K562 (cell line): ENCODE data around the gene MAD1L1. TPM values are rescaled to one million over a fixed set of nuclear protein-coding genes. Genes with fewer than 3 reads are reported as not detected.
A peak's percentile ranks its signal among the peaks of the same experiment; 100 is the strongest.

Source experiments
- ATAC-seq: fragments of 200-7000 bp; cut with Tn5 transposase; 3 replicates; pipeline ENCODE4 v1.9.1; 2020; ENCODE audit warnings: moderate library complexity
- BruUV-seq: library from RNA; stranded (reverse); fragments of 400-500 nt; replicated peaks from 2 replicates; lab custom pipeline; 2021; lab: Mats Ljungman, UMichigan
- CTCF ChIA-PET: fragments of 300-600 bp; formaldehyde crosslinking; extraction: SDS; loops from one replicate; lab custom pipeline; 2021; ENCODE audit warnings: low intra/inter-chr PET ratio; lab: Yijun Ruan, JAX
- POLR2A ChIA-PET: fragments of 300-600, 350-650 bp; sonication (Branson Sonifier 250); formaldehyde crosslinking; extraction: SDS; loops from one replicate; lab custom pipeline; 2021; ENCODE audit warnings: antibody characterized with exemption, inconsistent platforms; lab: Yijun Ruan, JAX
- DNase-seq, 4 experiments: peaks; one replicate each; pipeline versions ENCODE4 v3.0.0 to v3.0.0-alpha.2; 2011 to 2018; ENCODE audit warnings: low spot score in 3 of 4, mixed read lengths in 3 of 4; ENCODE audit errors: extremely low read depth in 1 of 4
- FAIRE-seq: peaks from 2 replicates; lab custom pipeline; 2011; peaks lifted over from hg19 to GRCh38; lab: Jason Lieb, UNC
- H2AFZ ChIP-seq: 2 replicates; pipeline ENCODE4 v1.6.0; 2011; ENCODE audit warnings: low read depth, low read length, control low read depth, inconsistent platforms
- H3K27ac ChIP-seq: fragments of 200-600 bp; 3 replicates; pipeline ENCODE4 v1.8.0; 2011; ENCODE audit warnings: low read depth, mild to moderate bottlenecking, control low read depth, inconsistent platforms, low read length, moderate library complexity, mixed read lengths; ENCODE audit errors: extremely low read depth
- H3K27me3 ChIP-seq, 2 experiments: fragments of 300-600 bp in 1 of 2; 2 replicates in 1 of 2; 3 replicates in 1 of 2; pipeline versions ENCODE4 v1.6.0 to v1.8.0; 2011; ENCODE audit warnings: inconsistent platforms in 2 of 2, low read length in 2 of 2, mild to moderate bottlenecking in 1 of 2, mixed read lengths in 1 of 2, moderate library complexity in 1 of 2; ENCODE audit not compliant: control insufficient read depth in 2 of 2, insufficient read depth in 2 of 2
- H3K36me3 ChIP-seq: fragments of 300-600 bp; 3 replicates; pipeline ENCODE4 v1.8.0; 2011; ENCODE audit warnings: mild to moderate bottlenecking, low read length, inconsistent platforms; ENCODE audit not compliant: control insufficient read depth, insufficient read depth
- H3K4me1 ChIP-seq, 2 experiments: fragments of 200-600 bp in 1 of 2; replicated peaks in 1 of 2; 2 replicates in 1 of 2; 3 replicates in 1 of 2; pipeline versions ENCODE4 v1.5.1 to v1.8.0; 2011; ENCODE audit warnings: inconsistent platforms in 2 of 2, low read length in 2 of 2, mild to moderate bottlenecking in 1 of 2, mixed read lengths in 1 of 2, moderate library complexity in 1 of 2; ENCODE audit not compliant: control insufficient read depth in 2 of 2, insufficient read depth in 2 of 2
- H3K4me2 ChIP-seq: 2 replicates; pipeline ENCODE4 v1.6.1; 2011; ENCODE audit warnings: low read length, control low read depth, inconsistent platforms, mixed read lengths; ENCODE audit not compliant: insufficient read depth
- H3K4me3 ChIP-seq: fragments of 200-600 bp; sonication (generic), shearing (Covaris generic); 2 replicates; pipeline ENCODE4 v1.5.1; 2016; ENCODE audit warnings: control low read depth, inconsistent platforms
- H3K79me2 ChIP-seq: fragments of 200-600 bp; 3 replicates; pipeline ENCODE4 v1.8.0; 2011; ENCODE audit warnings: low read length, inconsistent platforms; ENCODE audit not compliant: control insufficient read depth, insufficient read depth
- H3K9ac ChIP-seq, 2 experiments: 2 replicates each; pipeline versions ENCODE4 v1.6.0 to v1.6.1; 2011; ENCODE audit warnings: low read depth in 2 of 2, low read length in 2 of 2, control low read depth in 1 of 2, inconsistent platforms in 1 of 2, mild to moderate bottlenecking in 1 of 2, mixed read lengths in 1 of 2; ENCODE audit not compliant: insufficient read depth in 1 of 2
- H3K9me1 ChIP-seq: one replicate; pipeline ENCODE4 v1.6.0; 2011; ENCODE audit warnings: inconsistent platforms, mild to moderate bottlenecking, low read length, moderate library complexity; ENCODE audit not compliant: control insufficient read depth, insufficient read depth
- H3K9me3 ChIP-seq: replicated peaks from 2 replicates; pipeline ENCODE4 v1.5.1; 2011; ENCODE audit warnings: low read depth, low read length, inconsistent platforms; ENCODE audit not compliant: control insufficient read depth, insufficient read depth
- H4K20me1 ChIP-seq: replicated peaks from 2 replicates; pipeline ENCODE4 v1.6.1; 2011; ENCODE audit warnings: low read length, inconsistent platforms, mixed read lengths; ENCODE audit not compliant: control insufficient read depth, insufficient read depth
- CCAR2 ChIP-seq: fragments of 200-400 bp; formaldehyde crosslinking; IDR thresholded peaks from 2 replicates; pipeline ENCODE4 v1.6.1; 2017; ENCODE audit warnings: mild to moderate bottlenecking, low read depth, low read length
- CXXC5 ChIP-seq: fragments of 250-450 bp; sonication (Bioruptor Pico); IDR thresholded peaks from 2 replicates; pipeline ENCODE4 v1.8.0; 2022; ENCODE audit warnings: inconsistent platforms, mild to moderate bottlenecking, moderate library complexity
- HDAC3 ChIP-seq: fragments of 450-650 bp; IDR thresholded peaks from 2 replicates; pipeline ENCODE4 v1.6.1; 2018; ENCODE audit warnings: borderline replicate concordance, mild to moderate bottlenecking, moderate library complexity; ENCODE audit not compliant: partially characterized antibody
- HEY1 ChIP-seq: fragments of 250-450 bp; sonication (Bioruptor Pico); IDR thresholded peaks from 2 replicates; pipeline ENCODE4 v1.5.0; 2020; ENCODE audit warnings: mild to moderate bottlenecking, moderate library complexity, borderline replicate concordance
- KAT8 ChIP-seq: fragments of 450-650 bp; IDR thresholded peaks from 2 replicates; pipeline ENCODE4 v1.6.1; 2016; ENCODE audit warnings: low read depth, mild to moderate bottlenecking
- NFE2L1 ChIP-seq: fragments of 450-650 bp; IDR thresholded peaks from 2 replicates; pipeline ENCODE4 v1.6.1; 2016; ENCODE audit warnings: missing genetic modification characterization, low read depth, mild to moderate bottlenecking, missing compliant biosample characterization, moderate library complexity, borderline replicate concordance
- RBM22 ChIP-seq: fragments of 200-400 bp; formaldehyde crosslinking; IDR thresholded peaks from 2 replicates; pipeline ENCODE4 v1.6.1; 2018; ENCODE audit warnings: low read length, low read depth; ENCODE audit not compliant: poor library complexity, severe bottlenecking
- SMC3 ChIP-seq: conservative IDR thresholded peaks from 2 replicates; pipeline ENCODE4 v1.6.1; 2011; ENCODE audit warnings: low read depth, low read length, improper control_type of control experiment; ENCODE audit not compliant: insufficient read depth
- TRIM28 ChIP-seq: fragments of 450-650 bp; IDR thresholded peaks from 2 replicates; pipeline ENCODE4 v1.6.1; 2017
- U2AF2 ChIP-seq: fragments of 200-400 bp; formaldehyde crosslinking; optimal IDR thresholded peaks from 2 replicates; pipeline ENCODE3; 2017; ENCODE audit warnings: low read depth, mild to moderate bottlenecking, low read length
- ZBTB17 ChIP-seq: fragments of 450-650 bp; formaldehyde crosslinking; IDR thresholded peaks from 2 replicates; pipeline ENCODE4 v1.4.0; 2020; ENCODE audit warnings: mild to moderate bottlenecking
- ZC3H4 ChIP-seq: sonication (generic); formaldehyde crosslinking; IDR thresholded peaks from 2 replicates; pipeline ENCODE4 v1.9.0; 2021; ENCODE audit warnings: missing genetic modification reagents, borderline replicate concordance
- ZNF77 ChIP-seq: fragments of 250-450 bp; sonication (Bioruptor Pico); IDR thresholded peaks from 2 replicates; pipeline ENCODE4 v1.5.0; 2020
- WGBS: fragments of 100-300 bp; shearing (Covaris generic); methylation state at CpG from one replicate; pipeline ENCODE4 v1.1.6; 2016; ENCODE audit warnings: low coverage, mixed read lengths; ENCODE audit not compliant: insufficient coverage; ENCODE audit errors: missing lambda C conversion rate; 5-methylcytosine and 5-hydroxymethylcytosine counted together
- in situ Hi-C: fragments of 300-500 bp; cut with MboI; formaldehyde crosslinking; loops from 4 replicates; pipeline ENCODE4 v1.15.0; 2018; ENCODE audit warnings: inconsistent platforms, mixed read lengths
- intact Hi-C: fragments of 100-400 bp; cut with micrococcal nuclease; formaldehyde crosslinking; loops from 2 replicates; pipeline ENCODE4 v1.14.2; 2022
- polyA plus RNA-seq, 8 experiments: library from polyadenylated mRNA; depleted of rRNA in 4 of 8; stranded (reverse) in 5 of 8; unstranded in 3 of 8; fragments of >200 nt; fragmentation: Nextera tagmentation in 2 of 8; fragmentation: Illumina TruSeq in 1 of 8; extraction: Ambion mirVana in 2 of 8; extraction: Trizol in 1 of 8; gene quantifications; 2 replicates each; pipeline versions ENCODE4 v1.2.1 to v1.2.3, GENCODE V29; 2011 to 2014; ENCODE audit warnings: inconsistent platforms in 1 of 8, missing spikeins in 1 of 8
- total RNA-seq, 7 experiments: library from RNA; depleted of rRNA in 6 of 7; stranded (reverse); fragments of >200 nt in 6 of 7; fragmentation: Illumina TruSeq in 2 of 7; extraction: Trizol in 2 of 7; gene quantifications; 2 replicates each; pipeline versions ENCODE4 v1.2.1 to v1.2.3, GENCODE V29; 2011 to 2021; ENCODE audit warnings: low replicate concordance in 1 of 7

The MAD1L1 gene
- total and polyA plus RNA-seq, 9 of the 15 experiments (the other 6 are each of a cell fraction or from before 2014, with no cell fraction given), result 1.7 to 89.7 (median 18.0) TPM

GRCh38 chr7:2258661-2259365 is 26.1 kb upstream of the MAD1L1 start:
- peak; percentile 9 for TF ChIP-seq RBM22
- TF ChIP-seq HDAC3, result no peak
- DNase-seq (no peak), FAIRE-seq (no peak), ATAC-seq (no peak)
- H3K36me3 ChIP-seq, result peaks cover 65% of the 10 kb centered on the region; the same call in 2 of the 3 replicates
- H3K9me3 ChIP-seq, result no peaks in the 10 kb centered on the region
- intact Hi-C loops (no loop called here), in situ Hi-C loops (no loop called here)
- H3K9me1 ChIP-seq, result peaks cover 2% of the 10 kb centered on the region
- H3K27me3 ChIP-seq, result no peaks in the 10 kb centered on the region
- no peak overlapping the region for H3K4me2 ChIP-seq
- H4K20me1 ChIP-seq, result no peaks in the 10 kb centered on the region
- H3K4me3 ChIP-seq, result no peak overlapping the region
- H3K4me1 ChIP-seq, result peaks cover 0 to 20% of the 10 kb centered on the region in 2 experiments; a peak in 1 of 5 replicates
- H3K9ac ChIP-seq, result peak overlapping the region in 1 of 2 experiments; percentile 45; a peak in 1 of 4 replicates
- H3K79me2 ChIP-seq, result no peaks in the 10 kb centered on the region
- 94% methylated on average over 23 of the region's 34 CpGs for WGBS
- POLR2A ChIA-PET, result interaction anchor here (1.8 kb wide), 1 partner anchor 10 kb away, joined by 9 read pairs; no protein-coding TSS in a partner anchor
- H3K27ac ChIP-seq, result no peak overlapping the region
- CTCF ChIA-PET, result no interaction called here
- BruUV-seq, result no TSS peak
- H2AFZ ChIP-seq, result no peak overlapping the region

- H3K79me2 ChIP-seq, result no peaks in the 10 kb centered on the region
- intact Hi-C loops (no loop called here), in situ Hi-C loops (no loop called here)
- H3K9me1 ChIP-seq, result peaks cover 2% of the 10 kb centered on the region
- no peak overlapping the region for H3K27ac ChIP-seq
- ATAC-seq, result no peak
- H3K4me3 ChIP-seq, result no peak overlapping the region
- no peaks in the 10 kb centered on the region for H4K20me1 ChIP-seq
- ChIA-PET POLR2A (interaction anchor here (0.6 kb wide), 1 partner anchor 441 kb away, joined by 3 read pairs; no protein-coding TSS in a partner anchor), CTCF (no interaction called here)
- no peaks in the 10 kb centered on the region for H3K27me3 ChIP-seq
- no peak overlapping the region for H3K4me2 ChIP-seq
- no TSS peak for BruUV-seq
- peaks cover 62% of the 10 kb centered on the region; the same call in 2 of the 3 replicates for H3K36me3 ChIP-seq
- 94% methylated on average over 5 of the region's 17 CpGs for WGBS
- H3K9ac ChIP-seq, result no peak overlapping the region
- no peak for TF ChIP-seq NFE2L1 (tag)
- no peak for TF ChIP-seq U2AF2
- no peak for TF ChIP-seq CCAR2
- TF ChIP-seq HEY1 (CRISPR knock-in tag), result no peak
- TF ChIP-seq ZBTB17 (CRISPR knock-in tag), result no peak
- TF ChIP-seq ZNF77 (CRISPR knock-in tag), result no peak
- no peak for TF ChIP-seq TRIM28
- TF ChIP-seq SMC3, result no peak
- TF ChIP-seq KAT8, result no peak
- TF ChIP-seq ZC3H4 (CRISPR knock-in tag), result no peak
- TF ChIP-seq CXXC5 (CRISPR knock-in tag), result no peak
- H3K4me1 ChIP-seq, result peaks cover 0 to 25% of the 10 kb centered on the region in 2 experiments; a peak in 1 of 5 replicates
- no peak overlapping the region for H2AFZ ChIP-seq
- H3K9me3 ChIP-seq, result no peaks in the 10 kb centered on the region
- no peak for DNase-seq
- FAIRE-seq, result no peak
Observed at GRCh38 chr7:2257651-2258050, 24.9 kb upstream of the MAD1L1 start.
